K562 (cell line): ENCODE results near the gene EDEM1. TPM values are rescaled to one million over a fixed set of nuclear protein-coding genes. Genes with fewer than 3 reads are reported as not detected.

Source experiments
- CAMTA2 ChIP-seq: fragments of 250-450 bp; sonication (Bioruptor Pico); conservative IDR thresholded peaks from 2 replicates; pipeline ENCODE4 v1.5.1; 2022
- FIP1L1 ChIP-seq: fragments of 200-400 bp; formaldehyde crosslinking; IDR thresholded peaks from 2 replicates; pipeline ENCODE4 v1.6.1; 2018; ENCODE audit warnings: mild to moderate bottlenecking, low read depth, low read length; ENCODE audit not compliant: poor library complexity, severe bottlenecking
- HNRNPH1 ChIP-seq: fragments of 200-400 bp; formaldehyde crosslinking; optimal IDR thresholded peaks from 2 replicates; pipeline ENCODE3; 2017; ENCODE audit warnings: low read depth, mild to moderate bottlenecking, low read length, moderate library complexity
- KAT8 ChIP-seq: fragments of 450-650 bp; IDR thresholded peaks from 2 replicates; pipeline ENCODE4 v1.6.1; 2016; ENCODE audit warnings: low read depth, mild to moderate bottlenecking
- MCM2 ChIP-seq: fragments of 450-650 bp; IDR thresholded peaks from 2 replicates; pipeline ENCODE4 v1.6.1; 2017; ENCODE audit warnings: low read depth, mild to moderate bottlenecking
- NR2F6 ChIP-seq: fragments of 450-650 bp; formaldehyde crosslinking; IDR thresholded peaks from 2 replicates; pipeline ENCODE4 v1.4.0; 2020; ENCODE audit warnings: mild to moderate bottlenecking
- PHTF2 ChIP-seq: fragments of 250-450 bp; sonication (Bioruptor Pico); IDR thresholded peaks from 2 replicates; pipeline ENCODE4 v1.5.0; 2021; ENCODE audit warnings: mild to moderate bottlenecking
- PRDM10 ChIP-seq: fragments of 450-650 bp; IDR thresholded peaks from 2 replicates; pipeline ENCODE4 v1.6.1; 2018; ENCODE audit not compliant: partially characterized antibody
- RAD21 ChIP-seq, 2 experiments: fragments of 250-450 bp in 1 of 2; fragments of 450-650 bp in 1 of 2; sonication (Bioruptor Pico) in 1 of 2; formaldehyde crosslinking in 1 of 2; IDR thresholded peaks in 1 of 2; conservative IDR thresholded peaks in 1 of 2; 2 replicates each; pipeline versions ENCODE4 v1.4.0 to v1.8.0; 2020 to 2022; ENCODE audit warnings: mild to moderate bottlenecking in 2 of 2, moderate library complexity in 1 of 2
- RBM22 ChIP-seq: fragments of 200-400 bp; formaldehyde crosslinking; IDR thresholded peaks from 2 replicates; pipeline ENCODE4 v1.6.1; 2018; ENCODE audit warnings: low read length, low read depth; ENCODE audit not compliant: poor library complexity, severe bottlenecking
- RNF219 ChIP-seq: fragments of 250-450 bp; sonication (Bioruptor Pico); IDR thresholded peaks from 2 replicates; pipeline ENCODE4 v1.5.0; 2022; ENCODE audit warnings: mild to moderate bottlenecking
- ZBTB9 ChIP-seq: fragments of 450-650 bp; formaldehyde crosslinking; IDR thresholded peaks from 2 replicates; pipeline ENCODE4 v1.4.0; 2020; ENCODE audit warnings: mild to moderate bottlenecking, moderate library complexity
- ZC3H4 ChIP-seq: sonication (generic); formaldehyde crosslinking; IDR thresholded peaks from 2 replicates; pipeline ENCODE4 v1.9.0; 2021; ENCODE audit warnings: missing genetic modification reagents, borderline replicate concordance
- ZFP91 ChIP-seq: sonication (generic); formaldehyde crosslinking; IDR thresholded peaks from 2 replicates; pipeline ENCODE4 v1.8.0; 2022; ENCODE audit warnings: mild to moderate bottlenecking, missing genetic modification reagents
- ZNF174 ChIP-seq: fragments of 250-450 bp; sonication (Bioruptor Pico); IDR thresholded peaks from 2 replicates; pipeline ENCODE4 v1.4.0; 2020; ENCODE audit warnings: mild to moderate bottlenecking
- ZNF445 ChIP-seq: fragments of 250-450 bp; sonication (Bioruptor Pico); IDR thresholded peaks from 2 replicates; pipeline ENCODE4 v1.4.0; 2020; ENCODE audit warnings: low read depth, mild to moderate bottlenecking, moderate library complexity
- ZNF511 ChIP-seq: sonication (generic); formaldehyde crosslinking; IDR thresholded peaks from 2 replicates; pipeline ENCODE4 v1.8.0; 2022; ENCODE audit warnings: mild to moderate bottlenecking, missing genetic modification reagents
- ZNF785 ChIP-seq: fragments of 250-450 bp; sonication (Bioruptor Pico); IDR thresholded peaks from 2 replicates; pipeline ENCODE4 v1.4.0; 2020; ENCODE audit warnings: mild to moderate bottlenecking
- polyA plus RNA-seq, 8 experiments: library from polyadenylated mRNA; depleted of rRNA in 4 of 8; stranded (reverse) in 5 of 8; unstranded in 3 of 8; fragments of >200 nt; fragmentation: Nextera tagmentation in 2 of 8; fragmentation: Illumina TruSeq in 1 of 8; extraction: Ambion mirVana in 2 of 8; extraction: Trizol in 1 of 8; gene quantifications; 2 replicates each; pipeline versions ENCODE4 v1.2.1 to v1.2.3, GENCODE V29; 2011 to 2014; ENCODE audit warnings: inconsistent platforms in 1 of 8, missing spikeins in 1 of 8
- total RNA-seq, 7 experiments: library from RNA; depleted of rRNA in 6 of 7; stranded (reverse); fragments of >200 nt in 6 of 7; fragmentation: Illumina TruSeq in 2 of 7; extraction: Trizol in 2 of 7; gene quantifications; 2 replicates each; pipeline versions ENCODE4 v1.2.1 to v1.2.3, GENCODE V29; 2011 to 2021; ENCODE audit warnings: low replicate concordance in 1 of 7

EDEM1 gene
- total and polyA plus RNA-seq, 9 of the 15 experiments (the other 6 are each of a cell fraction or from before 2014, with no cell fraction given) = 6.2 to 36.7 (median 14.3) TPM

GRCh38 chr3:5187156-5187919 lies at the start of gene EDEM1 (continued):
- TF ChIP-seq RNF219 (0 out of 2 replicates have a peak, but pooled peaks have one; percentile 73), CAMTA2 (CRISPR knock-in tag) (no peak), PHTF2 (CRISPR knock-in tag) (no peak), ZBTB9 (CRISPR knock-in tag) (peak; percentile 19; the same call in 1 of the 2 replicates), KAT8 (no peak), MCM2 (no peak), RAD21 (CRISPR knock-in tag; conservative IDR thresholded peaks at IDR 0.05 in 1 of 2, IDR thresholded peaks at IDR 0.05 in 1 of 2) (no peak), ZFP91 (CRISPR knock-in tag) (peak; percentile 94), ZNF785 (CRISPR knock-in tag) (no peak), NR2F6 (CRISPR knock-in tag) (no peak), FIP1L1 (no peak), ZNF445 (no peak), PRDM10 (no peak), ZNF174 (CRISPR knock-in tag) (no peak), RBM22 (peak; percentile 96), HNRNPH1 (no peak), ZNF511 (CRISPR knock-in tag) (0 out of 2 replicates have a peak, but pooled peaks have one; percentile 16), ZC3H4 (CRISPR knock-in tag) (no peak)
